Endothelial cell of umbilical vein (primary cell): Measurements from ENCODE around the gene APCDD1. TPM values are rescaled to one million over a fixed set of nuclear protein-coding genes. Genes with fewer than 3 reads are reported as not detected.

ENCODE experiments used
- BruUV-seq: library from RNA; stranded (reverse); fragments of 400-500 nt; replicated peaks from 2 replicates; lab custom pipeline; 2021; lab: Mats Ljungman, UMichigan
- CTCF ChIA-PET: fragments of 300-600, 350-600 bp; sonication (Branson Sonifier 250); formaldehyde crosslinking; loops from one replicate; lab custom pipeline; 2021; ENCODE audit warnings: antibody characterized with exemption, inconsistent platforms; lab: Charles Lee
- POLR2A ChIA-PET: fragments of 300-600, 350-600 bp; sonication (Branson Sonifier 250); formaldehyde crosslinking; loops from one replicate; lab custom pipeline; 2021; ENCODE audit warnings: antibody characterized with exemption, inconsistent platforms; lab: Charles Lee
- DNase-seq: peaks from one replicate; pipeline ENCODE4 v3.0.0-alpha.2; 2011; ENCODE audit warnings: low read depth, low spot score
- FAIRE-seq: peaks from 2 replicates; lab custom pipeline; 2011; peaks lifted over from hg19 to GRCh38; lab: Jason Lieb, UNC
- H2AFZ ChIP-seq: 2 replicates; pipeline ENCODE4 v1.6.0; 2012; ENCODE audit warnings: low read depth, low read length, control low read depth, inconsistent platforms
- H3K27ac ChIP-seq: 2 replicates; pipeline ENCODE4 v1.5.1; 2011; ENCODE audit warnings: low read depth, mild to moderate bottlenecking, control low read depth, low read length, moderate library complexity; ENCODE audit not compliant: insufficient read depth
- H3K27me3 ChIP-seq, 2 experiments: 2 replicates each; pipeline versions ENCODE4 v1.6.0 to v1.6.1; 2011; ENCODE audit warnings: low read length in 2 of 2, mixed read lengths in 1 of 2; ENCODE audit not compliant: control insufficient read depth in 2 of 2, insufficient read depth in 2 of 2
- H3K36me3 ChIP-seq, 2 experiments: 2 replicates in 1 of 2; 3 replicates in 1 of 2; pipeline ENCODE4 v1.5.1; 2011; ENCODE audit warnings: low read length in 2 of 2, mild to moderate bottlenecking in 1 of 2, moderate library complexity in 1 of 2; ENCODE audit not compliant: control insufficient read depth in 2 of 2, insufficient read depth in 2 of 2; ENCODE audit errors: extremely low read depth in 1 of 2
- H3K4me1 ChIP-seq: 3 replicates; pipeline ENCODE4 v1.5.1; 2011; ENCODE audit warnings: mild to moderate bottlenecking, low read length; ENCODE audit not compliant: control insufficient read depth, insufficient read depth; ENCODE audit errors: extremely low read depth
- H3K4me2 ChIP-seq: 2 replicates; pipeline ENCODE4 v1.6.1; 2011; ENCODE audit warnings: low read length, control low read depth, mixed read lengths; ENCODE audit not compliant: insufficient read depth
- H3K4me3 ChIP-seq, 3 experiments: fragments of 200-600 bp in 1 of 3; sonication (generic), shearing (Covaris generic) in 1 of 3; replicated peaks in 1 of 3; 2 replicates each; pipeline ENCODE4 v1.5.1; 2011 to 2016; ENCODE audit warnings: control low read depth in 3 of 3, low read length in 3 of 3, mild to moderate bottlenecking in 2 of 3, inconsistent platforms in 1 of 3, low read depth in 1 of 3, moderate library complexity in 1 of 3; ENCODE audit not compliant: insufficient read depth in 1 of 3
- H3K79me2 ChIP-seq: 2 replicates; pipeline ENCODE4 v1.6.0; 2012; ENCODE audit warnings: low read length, inconsistent platforms; ENCODE audit not compliant: control insufficient read depth, insufficient read depth
- H3K9ac ChIP-seq: replicated peaks from 2 replicates; pipeline ENCODE3; 2011; ENCODE audit warnings: low read length, control low read depth; ENCODE audit not compliant: insufficient read depth; ENCODE audit errors: extremely low read depth
- H3K9me1 ChIP-seq: replicated peaks from 3 replicates; pipeline ENCODE4 v1.6.0; 2011; ENCODE audit warnings: mild to moderate bottlenecking, low read length; ENCODE audit not compliant: control insufficient read depth, insufficient read depth; ENCODE audit errors: extremely low read depth
- H3K9me3 ChIP-seq: replicated peaks from 2 replicates; pipeline ENCODE4 v1.5.1; 2012; ENCODE audit warnings: low read length, inconsistent platforms; ENCODE audit not compliant: control insufficient read depth, insufficient read depth
- H4K20me1 ChIP-seq: replicated peaks from 2 replicates; pipeline ENCODE3; 2011; ENCODE audit warnings: mild to moderate bottlenecking, low read length; ENCODE audit not compliant: control insufficient read depth, insufficient read depth; ENCODE audit errors: extremely low read depth
- CTCF ChIP-seq, 2 donors: IDR thresholded peaks; 1 replicate in 1 of 2; 2 replicates in 1 of 2; pipeline ENCODE4 v1.5.1; 2011; ENCODE audit warnings: low read length in 2 of 2, mild to moderate bottlenecking in 2 of 2, moderate library complexity in 2 of 2, control low read depth in 1 of 2, inconsistent platforms in 1 of 2, low read depth in 1 of 2; ENCODE audit not compliant: insufficient read depth in 1 of 2; ENCODE audit errors: extremely low read depth in 1 of 2
- EZH2 ChIP-seq: IDR thresholded peaks from 2 replicates; pipeline ENCODE4 v1.6.1; 2012; ENCODE audit warnings: borderline replicate concordance, low read depth, mild to moderate bottlenecking, moderate library complexity, low read length, inconsistent platforms; ENCODE audit not compliant: severe bottlenecking
- FOS ChIP-seq: IDR thresholded peaks from 2 replicates; pipeline ENCODE4 v1.6.1; 2011; ENCODE audit warnings: mild to moderate bottlenecking, low read length, moderate library complexity, borderline replicate concordance; ENCODE audit not compliant: insufficient read depth
- GATA2 ChIP-seq: IDR thresholded peaks from 2 replicates; pipeline ENCODE4 v1.7.0; 2011; ENCODE audit warnings: low read depth, mild to moderate bottlenecking, moderate library complexity, mixed read lengths, low read length; ENCODE audit not compliant: insufficient read length, insufficient read depth
- JUN ChIP-seq: IDR thresholded peaks from 2 replicates; pipeline ENCODE4 v1.6.1; 2011; ENCODE audit warnings: borderline replicate concordance, low read depth; ENCODE audit not compliant: insufficient read length, insufficient read depth
- MAX ChIP-seq: IDR thresholded peaks from 2 replicates; pipeline ENCODE4 v1.6.1; 2011; ENCODE audit not compliant: insufficient read depth, insufficient read length
- MYC ChIP-seq: IDR thresholded peaks from one replicate; pipeline ENCODE4 v1.6.1; 2011; ENCODE audit warnings: mild to moderate bottlenecking, low read depth, low read length
- POLR2A ChIP-seq: IDR thresholded peaks from 2 replicates; pipeline ENCODE4 v1.6.1; 2012; ENCODE audit warnings: low read depth, mild to moderate bottlenecking, control low read depth, low read length
- POLR2AphosphoS5 ChIP-seq: IDR thresholded peaks from 2 replicates; pipeline ENCODE4 v1.6.1; 2012; ENCODE audit warnings: low read depth, mild to moderate bottlenecking, control low read depth, low read length, moderate library complexity; ENCODE audit not compliant: insufficient read depth
- dilution Hi-C: fragments of 300-500 bp; cut with MboI; formaldehyde crosslinking; loops from one replicate; pipeline ENCODE4 v1.15.0; 2019; ENCODE audit warnings: low sequenced_read_pairs; ENCODE audit not compliant: extremely low pct_ligation_motif_present
- intact Hi-C: fragments of 100-400 bp; cut with micrococcal nuclease; formaldehyde crosslinking; loops from one replicate; pipeline ENCODE4 v1.10.0; 2022
- polyA plus RNA-seq, 4 experiments: library from polyadenylated mRNA; depleted of rRNA in 3 of 4; stranded (reverse) in 3 of 4; unstranded in 1 of 4; fragments of >200 nt; gene quantifications; 2 replicates each; pipeline versions ENCODE4 v1.2.1 to v1.2.3, GENCODE V29; 2011 to 2012; ENCODE audit warnings: missing spikeins in 1 of 4
- total RNA-seq: library from RNA; stranded (reverse); gene quantifications from 2 replicates; pipeline ENCODE4 v1.2.3, GENCODE V29; 2021

APCDD1 gene
- total and polyA plus RNA-seq, 2 donors (not counting 3 experiments of a cell fraction or from before 2014, with no cell fraction given), result 0.95 to 1.4 TPM

GRCh38 chr18:10459587-10459986, 5.2 kb downstream of the APCDD1 start:
- BruUV-seq, result no TSS peak
- CTCF ChIA-PET, result no interaction called here
- Histone ChIP-seq H3K9me1 (no peaks in the 10 kb centered on the region), H3K4me2 (no peak overlapping the region), H4K20me1 (no peaks in the 10 kb centered on the region), H3K27me3 (peaks cover 37 to 39% of the 10 kb centered on the region in 2 experiments), H3K79me2 (no peaks in the 10 kb centered on the region), H3K4me1 (peaks cover 4% of the 10 kb centered on the region), H3K9ac (no peak overlapping the region), H3K36me3 (no peaks in the 10 kb centered on the region), H2AFZ (no peak overlapping the region), H3K9me3 (no peaks in the 10 kb centered on the region), H3K4me3 (no peak overlapping the region), H3K27ac (no peak overlapping the region)
- POLR2A ChIA-PET, result no interaction called here
- dilution Hi-C loops, result no loop called here
- FAIRE-seq (no peak), DNase-seq (no peak)
- no peak for TF ChIP-seq MAX
- no peak for TF ChIP-seq JUN
- TF ChIP-seq POLR2A, result no peak
- no peak for TF ChIP-seq EZH2
- no peak for TF ChIP-seq POLR2AphosphoS5
- no peak for TF ChIP-seq MYC
- no peak for TF ChIP-seq GATA2
- no peak for TF ChIP-seq CTCF (IDR thresholded peaks at IDR 0.05; ENCODE audit: extremely low read depth in 1 of 2, insufficient read depth in 1 of 2, low read depth in 1 of 2, low read length in 2 of 2)
- no peak for TF ChIP-seq FOS
- intact Hi-C loops, result no loop called here
